Muscle layer of duodenum (tissue), 2 donors: ENCODE measurements around the gene CDK5.

Experiments
- H3K27ac ChIP-seq: one replicate; pipeline ENCODE4 v1.7.0; 2013; ENCODE audit warnings: mild to moderate bottlenecking, low read length
- H3K27me3 ChIP-seq: one replicate; pipeline ENCODE4 v1.7.0; 2013; ENCODE audit warnings: low read depth, mild to moderate bottlenecking, control low read depth, low read length
- H3K36me3 ChIP-seq, 2 donors: one replicate each; pipeline ENCODE4 v1.7.0; 2013; ENCODE audit warnings: low read length in 2 of 2, control low read depth in 1 of 2, mild to moderate bottlenecking in 1 of 2; ENCODE audit not compliant: insufficient read depth in 2 of 2, control insufficient read depth in 1 of 2
- H3K4me1 ChIP-seq, 2 donors: one replicate each; pipeline ENCODE4 v1.7.0; 2013; ENCODE audit warnings: low read length in 2 of 2, mild to moderate bottlenecking in 2 of 2, control low read depth in 1 of 2, moderate library complexity in 1 of 2; ENCODE audit not compliant: insufficient read depth in 2 of 2, control insufficient read depth in 1 of 2
- H3K4me3 ChIP-seq, 2 donors: one replicate each; pipeline ENCODE4 v1.7.0; 2013; ENCODE audit warnings: low read length in 2 of 2, low read depth in 1 of 2, mild to moderate bottlenecking in 1 of 2
- H3K9me3 ChIP-seq, 2 donors: one replicate each; pipeline ENCODE4 v1.7.0; 2013; ENCODE audit warnings: low read length in 2 of 2, control low read depth in 1 of 2, mild to moderate bottlenecking in 1 of 2; ENCODE audit not compliant: control insufficient read depth in 1 of 2
- donor health status: healthy.

Gene CDK5

DNA sequence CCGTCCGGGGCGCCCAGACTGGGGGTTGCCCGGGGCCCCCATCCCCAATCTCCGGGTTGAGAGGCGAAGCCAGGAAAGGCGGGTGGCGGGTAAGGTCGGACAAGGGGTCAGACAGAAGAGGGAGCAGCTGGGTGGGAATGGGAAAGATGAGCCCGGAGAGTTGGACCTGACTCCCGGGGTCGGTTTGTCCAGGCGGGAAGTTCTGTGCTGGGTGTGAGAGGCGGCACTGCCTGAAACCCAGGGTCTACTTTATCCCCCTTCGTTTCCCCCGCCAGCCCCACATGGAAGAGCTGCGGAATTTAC lies 2.4 kb upstream of the CDK5 start:
- H3K36me3 ChIP-seq = peaks cover 7 to 8% of the 10 kb centered on the region in 2 donors
- peak overlapping the region; percentile 51 for H3K27ac ChIP-seq
- H3K9me3 ChIP-seq = no peaks in the 10 kb centered on the region
- H3K4me1 ChIP-seq = peaks cover 23 to 49% of the 10 kb centered on the region in 2 donors
- peak overlapping the region; percentile 92 to 93 for H3K4me3 ChIP-seq
- no peaks in the 10 kb centered on the region for H3K27me3 ChIP-seq

DNA sequence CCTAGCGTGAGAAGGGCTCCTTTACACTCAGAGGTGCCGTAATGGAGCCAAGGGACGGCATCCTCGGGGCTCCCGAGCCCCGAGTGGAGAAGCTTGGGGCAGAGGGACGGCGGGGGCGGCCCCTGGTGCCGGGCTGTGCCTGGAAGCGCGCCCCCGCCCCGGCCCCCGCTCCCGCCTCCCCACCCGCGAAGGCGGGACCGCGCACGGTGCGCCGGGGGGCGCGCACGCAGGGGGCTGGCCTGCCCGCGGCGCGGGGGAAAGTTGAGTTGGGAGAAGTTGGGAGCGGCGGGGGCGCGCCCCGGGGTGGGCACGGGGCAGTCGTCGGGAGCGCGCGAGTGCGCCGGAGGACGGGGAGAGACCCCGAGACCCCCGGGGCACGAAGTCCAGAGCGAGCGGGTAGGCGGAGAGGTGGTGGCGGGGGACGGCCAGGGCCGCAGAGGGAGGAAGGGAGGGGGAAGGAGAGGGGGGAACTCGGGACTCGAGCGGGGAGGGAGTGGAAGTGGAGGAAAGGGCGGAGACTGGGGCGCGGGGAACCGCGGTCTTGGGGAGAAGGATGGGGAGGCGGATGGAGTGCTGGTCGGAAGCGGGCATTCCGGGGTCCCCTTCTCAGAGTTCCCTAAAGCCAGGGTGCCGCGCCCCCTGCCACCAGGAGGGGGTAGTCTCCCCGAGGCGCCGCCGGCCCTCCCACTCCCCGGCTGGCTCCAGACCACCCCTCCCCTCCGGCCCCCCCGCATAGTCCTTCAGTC lies 1.8 kb upstream of the CDK5 start, which contains the start of gene SLC4A2:
TSS of gene SLC4A2 (plus strand) at position 223 of the 746 bp plus-strand sequence. CDS start 2,399 bp downstream, outside the sequence.
- H3K4me3 ChIP-seq = peak within 1 kb of the TSS; percentile 92 to 93
- H3K4me1 ChIP-seq = peaks cover 23 to 49% of the 10 kb centered on the region in 2 donors
- H3K27ac ChIP-seq = peak within 1 kb of the TSS; percentile 99
- H3K36me3 ChIP-seq = peaks cover 1 to 2% of the 10 kb centered on the region in 2 donors
- H3K9me3 ChIP-seq = no peaks in the 10 kb centered on the region
- H3K27me3 ChIP-seq = no peaks in the 10 kb centered on the region

DNA sequence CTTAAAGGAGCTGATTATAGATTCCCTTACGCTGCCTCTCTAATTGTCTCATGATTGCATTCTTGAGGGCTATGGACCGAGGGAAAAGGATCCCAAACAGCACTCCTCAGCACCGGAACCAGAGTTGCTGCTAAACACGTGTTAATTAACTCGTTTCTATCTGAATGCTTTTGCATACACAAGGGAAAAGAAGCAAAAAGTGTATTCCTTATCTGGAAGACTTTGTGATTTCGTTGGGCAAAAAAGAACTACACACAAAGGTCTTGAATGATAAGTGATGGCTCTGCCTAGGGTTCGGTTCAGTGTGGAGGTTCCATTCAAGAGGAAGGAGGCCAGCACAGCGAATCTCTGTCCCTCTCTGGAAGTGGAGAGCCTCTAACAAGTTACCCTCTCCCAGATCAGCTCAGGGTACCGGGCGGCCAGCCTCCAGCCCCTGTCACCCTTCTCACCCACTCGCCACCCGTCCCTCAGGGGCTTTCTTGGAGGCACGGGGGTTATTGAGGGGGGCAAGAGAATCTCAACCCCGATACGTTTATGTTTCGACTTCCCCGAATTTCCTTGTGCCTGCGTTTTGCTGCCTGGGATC lies 1.2 kb upstream of the CDK5 start:
- no peaks in the 10 kb centered on the region for H3K9me3 ChIP-seq
- peaks cover 0 to 3% of the 10 kb centered on the region in 2 donors for H3K36me3 ChIP-seq
- no peaks in the 10 kb centered on the region for H3K27me3 ChIP-seq
- H3K4me1 ChIP-seq = peaks cover 23 to 49% of the 10 kb centered on the region in 2 donors
- H3K4me3 ChIP-seq = peak overlapping the region; percentile 92 to 93
- peak overlapping the region; percentile 99 for H3K27ac ChIP-seq

DNA sequence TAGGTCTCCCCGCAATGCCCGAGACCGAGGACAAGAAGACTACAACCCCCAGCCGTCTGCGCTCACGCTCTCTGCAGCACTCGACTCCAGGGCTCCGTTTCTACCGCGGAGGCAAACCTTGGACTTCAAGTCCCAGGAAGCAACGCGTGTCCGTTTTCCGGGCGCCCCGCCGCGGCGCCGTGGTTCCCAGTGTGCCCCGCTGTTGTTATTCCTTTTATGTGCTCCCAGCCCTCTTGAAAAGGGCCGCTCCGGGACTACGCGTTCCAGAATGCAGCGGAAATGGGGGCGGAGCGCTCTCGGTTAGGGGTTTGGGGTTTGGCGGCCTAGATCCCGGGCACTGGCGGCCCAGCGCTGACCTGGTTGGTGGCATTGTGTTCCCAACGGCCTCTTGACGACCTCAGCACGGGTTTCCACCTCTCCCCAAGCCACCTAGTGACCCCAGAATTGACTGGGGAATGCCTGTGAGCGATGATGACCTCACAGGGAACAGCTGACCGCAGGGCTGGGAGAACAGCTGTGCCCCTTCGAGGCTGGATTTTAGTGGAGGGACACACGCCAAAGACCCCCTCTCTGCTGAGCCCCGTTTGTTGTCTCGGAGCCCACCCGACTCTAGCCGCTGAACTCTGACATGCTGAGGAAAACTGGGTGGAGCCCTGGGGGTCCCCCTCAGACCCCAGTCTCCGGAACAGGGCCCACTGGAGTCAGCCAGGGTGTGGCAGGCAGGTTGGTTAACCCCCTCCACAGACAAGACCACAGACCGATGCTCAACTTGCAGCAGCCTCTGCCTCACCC lies 488 bp upstream of the CDK5 start:
- Histone ChIP-seq H3K9me3 (no peaks in the 10 kb centered on the region), H3K4me1 (peaks cover 23 to 49% of the 10 kb centered on the region in 2 donors), H3K4me3 (peak overlapping the region; percentile 92 to 93), H3K27ac (peak overlapping the region; percentile 99), H3K36me3 (peaks cover 0 to 6% of the 10 kb centered on the region in 2 donors), H3K27me3 (no peaks in the 10 kb centered on the region)

DNA sequence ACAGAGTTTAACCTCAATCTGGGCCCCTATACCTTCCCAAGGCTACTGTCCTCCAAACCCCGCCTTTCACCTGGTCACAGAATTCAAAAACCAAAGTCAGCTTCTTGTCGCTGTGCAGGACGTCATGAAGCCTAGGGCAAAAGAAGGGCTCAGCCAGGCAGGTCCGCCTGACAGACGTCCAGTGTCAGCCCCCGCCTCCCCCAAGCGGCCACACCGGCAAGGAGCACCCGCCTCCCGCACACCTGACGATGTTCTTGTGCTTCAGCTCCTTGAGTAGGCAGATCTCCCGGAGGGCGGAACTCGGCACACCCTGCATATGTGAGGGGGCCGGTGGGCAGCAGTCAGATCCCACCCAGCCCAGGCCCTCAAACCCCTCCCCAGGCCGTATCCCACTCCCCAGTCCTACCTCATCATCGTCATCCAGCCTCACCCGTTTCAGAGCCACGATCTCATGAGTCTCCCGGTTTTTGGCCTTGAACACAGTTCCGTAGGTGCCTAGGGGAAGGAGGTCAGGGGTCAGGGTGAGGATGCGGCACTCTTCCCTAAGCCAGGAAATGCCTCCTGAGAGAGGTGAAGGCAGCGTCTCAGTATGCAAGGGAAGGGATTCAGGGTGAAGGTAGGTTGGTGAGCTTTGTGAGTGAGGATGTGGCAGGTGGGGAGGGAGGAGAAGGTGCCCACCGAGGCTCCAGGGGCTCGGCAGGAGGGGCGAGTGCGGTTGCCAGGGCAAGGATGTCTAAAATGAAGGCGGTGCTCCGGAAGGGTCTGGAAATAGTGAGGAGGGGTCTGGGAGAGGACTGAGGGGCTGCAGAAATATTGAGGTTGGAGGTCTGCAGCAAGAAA lies 811 bp downstream of the CDK5 start:
- Histone ChIP-seq H3K4me1 (peaks cover 21 to 39% of the 10 kb centered on the region in 2 donors), H3K36me3 (peaks cover 0 to 6% of the 10 kb centered on the region in 2 donors), H3K9me3 (no peaks in the 10 kb centered on the region), H3K27ac (no peak overlapping the region), H3K4me3 (peak overlapping the region; percentile 92 to 93), H3K27me3 (no peaks in the 10 kb centered on the region)

DNA sequence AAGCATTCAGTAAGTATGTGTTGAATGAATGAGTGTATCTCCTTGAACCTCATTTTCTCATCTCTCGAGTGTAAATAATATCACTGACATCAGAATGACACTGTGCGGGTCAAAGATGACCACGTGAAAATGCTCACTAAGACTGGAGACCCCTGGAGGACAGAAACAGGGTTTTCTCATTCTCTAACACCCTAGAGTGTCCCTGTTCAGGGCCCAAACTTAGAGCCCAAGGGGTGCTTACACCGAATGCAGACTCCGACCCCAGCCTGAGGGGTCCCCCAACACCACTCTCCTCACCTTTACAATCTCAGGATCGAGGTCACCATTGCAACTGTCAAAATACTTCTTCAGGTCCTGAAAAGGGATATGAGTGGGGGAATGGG lies 1.4 kb downstream of the CDK5 start:
- Histone ChIP-seq H3K27me3 (no peaks in the 10 kb centered on the region), H3K9me3 (no peaks in the 10 kb centered on the region), H3K36me3 (peaks cover 0 to 6% of the 10 kb centered on the region in 2 donors), H3K27ac (no peak overlapping the region), H3K4me3 (no peak overlapping the region), H3K4me1 (peaks cover 17 to 33% of the 10 kb centered on the region in 2 donors)

DNA sequence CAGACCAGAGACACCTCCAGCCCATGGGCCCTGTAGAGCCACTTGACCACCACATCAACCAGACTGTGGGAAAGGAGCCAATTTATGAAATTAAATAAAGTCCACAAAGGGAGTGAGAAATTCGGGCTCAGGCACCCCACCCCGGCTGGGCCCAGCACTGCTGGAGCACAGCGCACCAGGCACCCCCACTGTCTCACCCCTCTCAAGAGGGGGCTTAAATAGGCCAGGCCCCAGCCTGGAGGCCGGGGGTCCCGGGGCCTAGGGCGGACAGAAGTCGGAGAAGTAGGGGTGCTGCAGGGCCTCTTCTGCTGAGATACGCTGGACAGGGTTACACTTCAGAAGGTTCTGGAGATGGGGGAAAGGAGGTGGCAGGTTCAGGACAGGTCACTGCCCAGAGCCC lies 3.9 kb downstream of the CDK5 start:
- H3K4me1 ChIP-seq = peaks cover 8 to 24% of the 10 kb centered on the region in 2 donors
- H3K36me3 ChIP-seq = peaks cover 0 to 6% of the 10 kb centered on the region in 2 donors
- no peak overlapping the region for H3K4me3 ChIP-seq
- no peak overlapping the region for H3K27ac ChIP-seq
- H3K9me3 ChIP-seq = no peaks in the 10 kb centered on the region
- peaks cover 6% of the 10 kb centered on the region for H3K27me3 ChIP-seq

DNA sequence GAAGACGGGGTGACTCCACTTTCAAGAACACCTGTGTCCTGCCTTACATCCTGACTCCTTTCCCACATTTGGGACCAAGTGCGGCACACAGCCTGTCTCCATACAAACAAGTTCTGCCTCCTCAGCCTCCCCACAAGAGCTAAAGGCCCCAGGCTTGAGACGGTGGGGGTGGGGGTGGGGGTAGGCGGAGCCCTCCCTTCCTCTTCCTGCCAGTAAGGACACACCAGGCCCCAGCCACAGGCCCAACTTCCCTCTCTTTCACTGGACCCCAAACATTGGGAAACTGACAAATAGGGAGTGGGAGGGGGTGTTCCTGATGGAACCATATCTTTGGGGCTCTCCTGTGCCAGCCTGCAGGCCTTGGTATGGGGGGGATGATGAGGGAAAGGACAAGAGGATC lies 4.6 kb downstream of the CDK5 start:
- Histone ChIP-seq H3K4me3 (no peak overlapping the region), H3K36me3 (peaks cover 0 to 6% of the 10 kb centered on the region in 2 donors), H3K27ac (no peak overlapping the region), H3K27me3 (peaks cover 6% of the 10 kb centered on the region), H3K9me3 (no peaks in the 10 kb centered on the region), H3K4me1 (peaks cover 4 to 18% of the 10 kb centered on the region in 2 donors)

DNA sequence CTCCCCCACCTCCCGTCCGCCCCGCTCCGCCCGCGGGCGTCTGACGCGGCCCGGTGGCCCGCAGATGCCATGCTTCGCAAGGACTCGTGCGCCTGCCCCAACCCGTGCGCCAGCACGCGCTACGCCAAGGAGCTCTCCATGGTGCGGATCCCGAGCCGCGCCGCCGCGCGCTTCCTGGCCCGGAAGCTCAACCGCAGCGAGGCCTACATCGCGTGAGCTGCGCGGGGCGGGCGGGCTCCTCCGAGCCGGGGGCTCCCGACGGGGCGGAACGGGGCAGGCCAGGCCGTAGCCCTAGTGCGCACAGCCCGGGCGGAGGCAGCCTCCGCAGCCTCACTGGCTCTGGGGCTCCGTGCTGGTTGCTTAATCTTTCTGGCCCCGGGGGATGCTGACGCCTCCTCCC lies 6.6 kb downstream of the CDK5 start:
- peaks cover 6% of the 10 kb centered on the region for H3K27me3 ChIP-seq
- no peak overlapping the region for H3K27ac ChIP-seq
- no peaks in the 10 kb centered on the region for H3K9me3 ChIP-seq
- H3K36me3 ChIP-seq = peaks cover 0 to 10% of the 10 kb centered on the region in 2 donors
- peaks cover 0 to 19% of the 10 kb centered on the region in 2 donors for H3K4me1 ChIP-seq
- no peak overlapping the region for H3K4me3 ChIP-seq

DNA sequence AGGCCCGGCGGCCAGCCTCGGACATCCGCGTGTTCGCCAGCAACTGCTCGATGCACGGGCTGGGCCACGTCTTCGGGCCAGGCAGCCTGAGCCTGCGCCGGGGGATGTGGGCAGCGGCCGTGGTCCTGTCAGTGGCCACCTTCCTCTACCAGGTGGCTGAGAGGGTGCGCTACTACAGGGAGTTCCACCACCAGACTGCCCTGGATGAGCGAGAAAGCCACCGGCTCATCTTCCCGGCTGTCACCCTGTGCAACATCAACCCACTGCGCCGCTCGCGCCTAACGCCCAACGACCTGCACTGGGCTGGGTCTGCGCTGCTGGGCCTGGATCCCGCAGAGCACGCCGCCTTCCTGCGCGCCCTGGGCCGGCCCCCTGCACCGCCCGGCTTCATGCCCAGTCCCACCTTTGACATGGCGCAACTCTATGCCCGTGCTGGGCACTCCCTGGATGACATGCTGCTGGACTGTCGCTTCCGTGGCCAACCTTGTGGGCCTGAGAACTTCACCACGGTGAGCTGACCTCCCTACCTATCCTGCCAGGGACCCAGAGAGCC lies 8.7 kb downstream of the CDK5 start:
- no peaks in the 10 kb centered on the region for H3K9me3 ChIP-seq
- H3K27me3 ChIP-seq = peaks cover 6% of the 10 kb centered on the region
- no peak overlapping the region for H3K27ac ChIP-seq
- H3K4me3 ChIP-seq = no peak overlapping the region
- peaks cover 0 to 19% of the 10 kb centered on the region in 2 donors for H3K4me1 ChIP-seq
- H3K36me3 ChIP-seq = peaks cover 0 to 29% of the 10 kb centered on the region in 2 donors
